GM15510 (cell line): ENCODE measurements around the gene CADM1.

Experiments
- POLR2A ChIP-seq: IDR thresholded peaks from 3 replicates; pipeline ENCODE4 v1.6.1; 2011; ENCODE audit warnings: borderline replicate concordance; ENCODE audit not compliant: insufficient read length; ENCODE audit errors: extremely low read depth

CADM1 gene

DNA sequence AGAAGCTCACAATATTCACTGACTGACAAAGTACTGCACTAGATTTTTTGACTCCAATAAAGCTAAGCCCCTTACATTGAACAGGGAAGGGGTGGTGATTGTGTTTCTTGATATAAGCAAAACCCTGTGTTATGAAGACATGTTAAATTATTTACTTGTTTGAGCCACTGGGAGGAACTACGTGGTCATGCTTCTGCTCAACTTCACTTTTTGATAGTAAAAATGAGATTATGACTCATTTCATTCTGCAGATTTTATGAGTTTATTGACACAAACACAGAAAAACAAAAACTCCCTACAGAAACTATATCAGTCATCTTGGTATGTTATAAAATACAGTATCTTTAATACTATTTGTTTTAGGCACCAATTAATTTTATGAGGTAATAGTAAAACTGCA is 124.7 kb downstream of the CADM1 start:
- TF ChIP-seq POLR2A = no peak

DNA sequence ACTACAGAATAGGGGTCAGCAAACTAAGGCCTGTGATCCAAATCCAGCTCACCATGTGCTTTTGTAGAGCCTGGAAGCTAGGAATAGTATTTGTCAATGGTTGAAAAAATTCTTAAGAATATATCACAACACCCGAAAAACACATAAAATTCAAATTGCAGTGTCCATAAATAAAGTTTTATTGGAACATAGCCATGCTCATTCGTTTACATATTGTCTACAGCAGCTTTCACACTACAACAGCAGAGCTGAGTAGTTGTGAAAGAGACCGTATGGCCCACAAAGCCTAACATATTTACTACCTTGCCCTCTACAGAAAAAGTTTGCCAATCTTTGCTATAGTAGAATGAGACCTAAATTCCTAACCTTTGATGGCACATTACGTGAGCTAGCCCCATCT is 125.7 kb downstream of the CADM1 start:
- no peak for TF ChIP-seq POLR2A

DNA sequence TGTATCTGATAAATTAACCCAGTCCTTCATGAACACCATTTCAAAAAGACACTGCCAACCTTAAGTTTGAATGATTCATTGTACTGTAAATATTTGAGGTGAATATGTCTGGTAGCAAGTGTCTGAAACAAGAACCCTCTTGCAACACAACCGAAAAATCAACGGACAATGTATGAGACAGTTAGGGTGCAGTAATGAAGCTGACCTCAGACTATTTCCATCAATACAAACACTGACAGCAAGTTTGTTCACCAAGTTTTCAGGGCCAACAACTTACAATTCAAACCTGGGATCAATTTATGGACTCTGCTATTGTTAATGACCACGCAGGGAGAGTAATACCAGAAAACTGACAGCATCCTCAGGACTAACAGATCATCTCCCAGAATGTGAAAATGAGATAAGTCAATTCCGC is 126.3 kb downstream of the CADM1 start:
- no peak for TF ChIP-seq POLR2A

DNA sequence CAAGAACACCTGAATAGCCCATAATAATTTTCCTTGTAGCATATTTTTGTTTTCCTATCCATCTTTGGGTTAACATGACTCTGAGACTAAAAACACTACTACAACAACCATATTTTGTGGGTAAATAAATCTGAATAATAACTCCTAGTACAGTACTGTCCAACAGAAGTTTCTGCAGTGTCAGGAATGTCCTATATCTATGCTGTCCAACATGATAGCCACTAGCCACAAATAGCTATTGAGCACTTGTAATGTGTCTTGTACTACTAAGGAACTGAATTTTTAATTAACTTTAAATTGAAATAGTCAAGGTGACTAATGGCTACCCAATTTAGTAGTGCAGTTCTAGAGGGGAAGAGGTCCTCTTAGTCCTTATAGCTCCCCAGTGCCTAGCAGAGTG is 135.6 kb downstream of the CADM1 start:
- TF ChIP-seq POLR2A = no peak

DNA sequence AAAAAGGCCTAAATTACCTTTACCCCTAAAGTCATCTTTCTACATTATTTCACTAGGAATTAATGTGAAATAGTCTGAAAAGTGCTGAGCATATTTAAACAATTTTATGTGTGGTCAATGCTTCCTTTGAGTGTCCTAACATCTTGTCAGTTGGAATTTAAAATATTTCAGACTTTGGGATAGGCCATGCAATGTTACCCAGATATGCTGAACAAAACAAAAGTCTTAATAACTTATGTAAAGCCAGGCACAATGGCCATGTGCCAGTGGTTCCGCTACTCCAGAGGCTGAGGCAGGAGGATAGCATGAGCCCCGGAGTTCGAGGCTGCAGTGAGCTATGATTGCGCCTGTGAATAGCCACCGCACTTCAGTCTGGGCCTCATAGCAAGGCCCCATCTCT is 137.4 kb downstream of the CADM1 start:
- no peak for TF ChIP-seq POLR2A

DNA sequence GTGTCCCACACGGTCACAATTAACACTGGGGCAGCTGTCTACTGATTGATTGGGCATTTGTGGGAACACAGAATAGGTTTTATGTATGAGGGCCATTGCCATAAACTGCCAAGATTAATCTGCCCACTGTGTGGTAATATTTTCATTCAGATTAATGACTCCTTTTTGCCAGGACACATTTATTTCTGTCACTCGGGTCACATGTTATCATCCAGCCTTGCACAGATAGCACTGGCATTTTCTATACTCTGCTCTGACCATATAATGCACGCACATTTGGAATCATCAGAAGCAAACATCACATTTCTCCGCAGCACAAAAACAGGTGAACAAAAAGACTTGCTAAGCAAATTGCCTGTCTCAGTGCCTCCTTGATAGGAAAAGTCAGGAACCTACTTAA is 138.3 kb downstream of the CADM1 start:
- no peak for TF ChIP-seq POLR2A

DNA sequence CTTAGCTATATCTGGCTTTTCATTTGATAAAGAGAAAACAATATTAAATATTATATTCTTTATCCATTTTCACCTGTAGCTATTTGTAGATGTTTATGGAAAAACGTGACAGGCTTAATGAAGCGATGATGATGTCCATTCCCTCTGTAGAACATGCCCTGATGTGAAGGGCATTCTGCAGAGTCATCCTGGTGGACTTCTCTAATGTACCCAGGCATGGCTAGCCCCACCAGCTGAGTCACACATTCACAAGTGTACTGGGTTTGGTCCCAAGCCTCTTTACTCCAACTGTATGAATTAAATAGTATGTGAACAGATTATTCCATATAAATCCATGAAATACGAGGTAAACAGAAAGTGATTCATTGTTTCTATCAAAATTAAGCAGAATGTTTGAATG is 139.3 kb downstream of the CADM1 start:
- TF ChIP-seq POLR2A = no peak

DNA sequence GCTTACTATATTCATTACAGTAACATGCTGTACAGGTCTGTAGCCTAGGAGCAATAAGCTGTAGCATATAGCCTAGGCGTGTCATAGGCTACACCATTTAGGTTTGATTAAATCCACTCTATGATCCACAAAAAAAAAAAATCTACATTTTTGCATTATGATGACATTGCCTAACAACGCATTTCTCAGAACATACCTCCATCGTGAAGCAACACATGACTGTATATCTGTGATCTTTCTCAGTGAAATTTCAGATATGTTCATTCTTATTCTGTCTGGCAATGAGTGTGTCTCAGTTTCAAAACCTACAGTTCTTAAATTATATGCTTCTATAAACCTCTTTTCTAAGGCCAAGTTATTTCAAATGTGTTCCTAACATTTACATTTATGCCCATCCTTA is 140.3 kb downstream of the CADM1 start:
- TF ChIP-seq POLR2A = no peak

DNA sequence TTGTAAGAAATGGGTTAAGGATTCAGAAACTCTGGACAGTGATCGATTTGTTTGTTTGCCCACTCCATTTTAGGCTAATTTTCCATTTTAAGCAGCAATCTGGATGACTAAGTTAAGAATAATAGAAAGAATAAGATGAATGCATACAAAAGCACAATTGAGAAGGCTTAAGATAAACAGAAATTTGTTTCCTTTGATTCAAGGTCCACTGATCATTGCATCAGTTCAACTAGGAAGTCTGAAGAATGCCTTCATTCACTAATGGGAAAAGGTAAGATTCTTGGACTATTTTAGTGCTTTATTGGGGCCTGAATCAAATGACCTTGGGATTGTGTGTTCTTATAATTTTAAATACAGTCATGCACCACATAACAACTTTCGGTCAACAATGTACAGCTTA is 140.8 kb downstream of the CADM1 start:
- TF ChIP-seq POLR2A = no peak

DNA sequence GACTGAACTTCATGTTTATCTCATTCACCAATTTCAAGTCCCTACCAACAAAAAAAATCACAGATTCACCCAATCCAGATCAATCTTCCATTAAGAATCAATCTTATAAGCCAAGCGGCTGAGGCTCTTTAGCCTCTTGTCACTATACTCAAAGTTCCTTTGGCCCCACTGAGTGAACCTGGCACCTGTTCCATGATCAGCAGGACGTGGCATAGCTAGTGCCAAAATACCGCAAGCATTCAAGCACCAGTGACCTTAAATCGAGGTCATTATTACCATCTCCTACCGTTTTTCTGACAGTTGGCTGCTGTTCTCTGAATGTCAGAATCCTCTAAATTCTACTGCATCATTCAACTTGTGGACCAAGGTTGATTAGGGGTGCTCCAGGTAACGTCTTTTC is 141.2 kb downstream of the CADM1 start:
- no peak for TF ChIP-seq POLR2A

DNA sequence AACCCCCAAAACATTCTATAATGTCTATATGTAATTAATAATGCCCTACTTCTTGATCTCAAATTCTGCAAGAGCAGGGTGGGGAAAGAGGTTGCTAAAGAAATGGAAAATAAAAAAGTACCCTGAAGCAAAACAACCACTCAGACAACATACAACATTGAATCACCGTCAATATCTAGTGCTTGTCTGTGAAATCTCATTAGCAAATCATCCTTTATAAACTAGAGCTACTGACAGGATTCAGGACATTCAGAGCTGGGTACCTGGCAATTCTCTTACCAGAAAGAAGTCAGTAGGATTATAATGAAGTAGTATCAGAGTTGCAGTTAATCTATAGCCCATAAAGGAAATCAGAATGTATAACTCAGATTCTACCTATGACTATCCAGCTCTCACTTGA is 143.2 kb downstream of the CADM1 start:
- TF ChIP-seq POLR2A = no peak

DNA sequence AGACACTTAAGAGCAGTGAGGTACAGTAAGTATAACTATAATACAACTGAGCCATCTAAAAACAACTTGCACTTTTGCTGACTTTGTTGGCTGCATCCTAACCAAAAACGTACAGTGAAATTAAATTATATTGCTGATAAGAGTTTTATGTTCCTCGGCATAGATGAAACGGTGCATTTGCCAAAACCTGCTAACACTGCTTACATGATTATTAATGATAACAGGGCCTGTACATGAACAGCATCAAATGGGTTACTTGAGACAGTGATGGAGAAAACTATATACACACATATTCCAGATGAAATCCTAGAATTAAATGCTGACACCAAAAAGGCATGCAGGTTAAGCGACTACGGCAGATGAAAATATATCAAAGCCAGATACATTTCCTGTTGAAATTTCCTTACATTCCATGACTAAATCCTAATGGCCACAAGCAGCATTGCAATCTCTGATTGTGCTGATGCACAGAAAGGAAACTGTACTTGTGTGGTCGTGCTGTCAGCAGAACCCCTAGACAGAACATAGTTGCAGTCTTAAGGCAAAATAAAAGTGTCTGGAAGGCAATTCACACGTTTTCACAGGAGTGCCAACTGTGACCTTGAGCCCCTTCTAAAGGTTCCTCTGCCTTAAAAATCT is 143.9 kb downstream of the CADM1 start:
- TF ChIP-seq POLR2A = no peak

DNA sequence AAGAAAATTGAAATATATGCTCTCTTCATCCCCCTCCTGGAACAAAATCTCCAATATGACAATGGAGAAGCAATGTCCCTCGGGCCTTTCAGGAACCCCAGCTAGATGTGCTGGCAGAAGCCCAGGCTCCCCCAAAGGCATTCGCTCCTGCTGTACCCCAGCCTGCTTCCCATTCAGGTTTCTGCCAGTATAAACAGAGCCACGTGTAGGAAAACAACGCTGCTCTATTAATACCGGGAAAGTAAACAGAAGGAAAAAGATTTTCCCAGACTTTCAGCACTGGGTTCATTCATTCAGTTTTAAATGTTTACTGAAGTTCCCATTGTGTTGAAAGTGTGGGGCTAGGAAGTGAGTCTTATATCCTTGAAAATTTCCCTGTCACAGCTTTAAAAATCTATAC is 147.1 kb downstream of the CADM1 start:
- no peak for TF ChIP-seq POLR2A

DNA sequence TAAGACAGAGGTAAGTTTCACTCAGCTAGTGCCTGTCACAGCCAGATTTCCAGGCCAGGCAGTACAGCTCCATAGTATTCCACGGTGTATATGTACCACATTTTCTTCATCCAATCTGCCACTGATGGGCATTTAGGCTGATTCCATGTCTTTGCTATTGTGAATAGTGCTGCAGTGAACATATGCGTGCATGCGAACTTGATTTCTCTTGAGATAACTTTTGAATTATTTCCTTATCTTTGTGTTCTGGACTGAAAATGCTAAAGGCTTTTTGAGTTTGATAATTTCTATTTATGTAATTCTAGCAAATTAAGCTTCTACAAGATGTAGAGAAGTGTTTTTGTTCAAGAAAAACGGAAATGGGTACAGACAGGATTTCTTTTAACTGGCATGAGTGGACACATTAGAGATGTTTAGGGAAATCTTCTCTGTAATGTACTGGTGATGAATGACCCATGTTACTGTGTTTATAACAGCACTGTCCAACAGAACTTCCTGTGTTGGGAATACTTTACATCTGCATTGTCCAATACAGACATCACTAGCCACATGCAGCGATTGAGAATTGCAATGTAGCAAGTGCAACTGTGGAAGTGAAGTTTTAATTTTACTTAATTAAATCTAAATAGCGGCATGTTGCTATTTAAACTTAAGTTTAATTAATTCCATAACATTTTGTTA is 151.3 kb downstream of the CADM1 start:
- TF ChIP-seq POLR2A = no peak

DNA sequence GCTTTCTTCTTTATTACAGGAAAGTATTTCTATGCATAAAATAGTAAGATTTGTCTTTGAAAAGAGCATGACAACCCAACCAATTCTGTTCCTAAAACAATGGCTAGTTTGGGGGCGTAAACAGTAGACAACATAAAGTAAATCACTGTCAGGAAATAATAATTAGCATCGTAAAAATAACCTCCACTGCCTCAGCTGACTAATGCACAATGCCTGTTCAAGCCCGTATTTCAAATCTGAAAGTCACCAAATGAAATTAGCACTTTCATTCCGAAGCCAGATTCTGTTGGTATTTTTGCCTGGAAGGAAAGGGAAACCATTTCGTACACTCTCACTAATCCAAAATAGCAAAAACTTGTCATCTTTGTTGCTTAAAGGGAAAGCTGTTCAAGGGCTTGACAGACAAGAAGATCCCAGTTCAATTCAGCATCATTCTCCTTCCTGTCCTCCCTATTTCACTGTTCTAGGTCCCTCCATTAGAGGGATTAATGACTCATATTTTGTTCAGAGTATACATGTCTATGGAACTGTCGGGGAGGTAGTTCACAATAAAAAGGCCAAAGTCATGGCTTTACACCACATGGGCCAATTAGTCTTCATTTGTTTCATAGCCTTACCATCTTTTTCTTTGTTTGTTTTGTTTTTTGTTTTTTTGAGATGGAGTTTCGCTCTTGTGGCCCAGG is 154.7 kb downstream of the CADM1 start:
- TF ChIP-seq POLR2A = no peak

DNA sequence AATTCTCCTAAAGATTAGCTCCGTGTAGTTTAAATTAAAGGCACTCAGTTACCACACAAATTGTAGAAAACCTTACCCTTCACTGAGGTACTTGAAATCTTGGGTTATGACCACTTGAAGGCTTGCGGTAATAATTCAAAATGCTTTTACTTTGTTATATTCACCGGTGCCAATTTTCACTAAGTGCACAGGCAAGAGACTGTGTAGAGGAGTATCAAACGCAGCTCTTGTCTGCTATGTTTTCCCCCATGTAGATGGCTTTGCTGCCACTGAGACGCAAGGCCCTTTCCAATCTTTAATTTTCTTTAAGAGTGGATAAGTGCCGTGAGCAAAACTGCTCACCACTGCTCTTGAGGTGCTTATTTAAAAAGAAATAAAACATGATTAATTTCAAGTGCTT is 155.8 kb downstream of the CADM1 start:
- TF ChIP-seq POLR2A = no peak
